Liver (tissue), 9 donors: ENCODE results near the gene RASGRP1. TPM values are rescaled to one million over a fixed set of nuclear protein-coding genes. Genes with fewer than 3 reads are reported as not detected.

Experiments used
- DNase-seq: peaks from one replicate; pipeline ENCODE4 v3.0.0-alpha.2; 2017; ENCODE audit warnings: low spot score
- H3K27ac ChIP-seq, 2 donors: one replicate each; pipeline ENCODE4 v1.7.0; 2013; ENCODE audit warnings: inconsistent platforms in 2 of 2, low read length in 2 of 2, control low read depth in 1 of 2, low read depth in 1 of 2, mild to moderate bottlenecking in 1 of 2
- H3K27me3 ChIP-seq, 4 donors: one replicate each; pipeline versions ENCODE4 v1.6.1 to v1.7.0; 2013; ENCODE audit warnings: low read length in 3 of 4, inconsistent platforms in 1 of 4, mild to moderate bottlenecking in 1 of 4, moderate library complexity in 1 of 4; ENCODE audit not compliant: control insufficient read depth in 4 of 4, insufficient read depth in 4 of 4
- H3K36me3 ChIP-seq, 4 donors: one replicate each; pipeline versions ENCODE4 v1.6.1 to v1.7.0; 2013; ENCODE audit warnings: low read length in 3 of 4, mild to moderate bottlenecking in 3 of 4, low read depth in 1 of 4, moderate library complexity in 1 of 4; ENCODE audit not compliant: control insufficient read depth in 4 of 4, insufficient read depth in 3 of 4
- H3K4me1 ChIP-seq, 4 donors: one replicate each; pipeline versions ENCODE4 v1.6.1 to v1.7.0; 2013; ENCODE audit warnings: low read length in 3 of 4, mild to moderate bottlenecking in 3 of 4, moderate library complexity in 1 of 4; ENCODE audit not compliant: control insufficient read depth in 4 of 4, insufficient read depth in 4 of 4
- H3K4me3 ChIP-seq, 3 donors: one replicate each; pipeline versions ENCODE4 v1.6.1 to v1.7.0; 2013; ENCODE audit warnings: low read length in 3 of 3, control low read depth in 1 of 3, low read depth in 1 of 3, mild to moderate bottlenecking in 1 of 3
- H3K9ac ChIP-seq, 2 donors: one replicate each; pipeline ENCODE4 v1.7.0; 2013; ENCODE audit warnings: low read length in 2 of 2, mild to moderate bottlenecking in 2 of 2, moderate library complexity in 2 of 2, control low read depth in 1 of 2, low read depth in 1 of 2
- H3K9me3 ChIP-seq, 4 donors: one replicate each; pipeline versions ENCODE4 v1.6.1 to v1.7.0; 2013; ENCODE audit warnings: low read length in 3 of 4; ENCODE audit not compliant: control insufficient read depth in 4 of 4
- ATF3 ChIP-seq: IDR thresholded peaks from 2 replicates; pipeline ENCODE4 v1.6.1; 2016; ENCODE audit warnings: antibody characterized with exemption
- CTCF ChIP-seq: fragments of 150-350 bp; IDR thresholded peaks from 2 replicates; pipeline ENCODE4 v1.5.1; 2017; ENCODE audit warnings: improper control_type of control experiment, low read depth, low read length; ENCODE audit not compliant: missing input control
- EGR1 ChIP-seq, 2 donors: IDR thresholded peaks; 2 replicates each; pipeline ENCODE4 v1.6.1; 2016 to 2018; ENCODE audit warnings: antibody characterized with exemption in 2 of 2, low read depth in 2 of 2
- FOXA1 ChIP-seq: IDR thresholded peaks from 2 replicates; pipeline ENCODE4 v1.6.1; 2016; ENCODE audit warnings: antibody characterized with exemption
- FOXA2 ChIP-seq: IDR thresholded peaks from 2 replicates; pipeline ENCODE4 v1.6.1; 2016; ENCODE audit warnings: antibody characterized with exemption
- HNF4A ChIP-seq, 2 donors: conservative IDR thresholded peaks; 2 replicates each; pipeline ENCODE4 v1.6.1; 2016; ENCODE audit warnings: antibody characterized with exemption in 2 of 2, mild to moderate bottlenecking in 2 of 2
- HNF4G ChIP-seq: IDR thresholded peaks from 2 replicates; pipeline ENCODE4 v1.6.1; 2016; ENCODE audit warnings: antibody characterized with exemption
- JUND ChIP-seq, 2 donors: IDR thresholded peaks; 2 replicates each; pipeline ENCODE4 v1.6.1; 2016; ENCODE audit warnings: antibody characterized with exemption in 2 of 2
- MAX ChIP-seq: IDR thresholded peaks from 2 replicates; pipeline ENCODE4 v1.6.1; 2016; ENCODE audit warnings: antibody characterized with exemption
- NR2F2 ChIP-seq: IDR thresholded peaks from 2 replicates; pipeline ENCODE4 v1.6.1; 2016; ENCODE audit warnings: antibody characterized with exemption
- RAD21 ChIP-seq, 2 donors: IDR thresholded peaks; 2 replicates each; pipeline ENCODE4 v1.6.1; 2016; ENCODE audit warnings: antibody characterized with exemption in 2 of 2, mild to moderate bottlenecking in 2 of 2
- REST ChIP-seq: IDR thresholded peaks from 2 replicates; pipeline ENCODE4 v1.6.1; 2016; ENCODE audit warnings: antibody characterized with exemption, mild to moderate bottlenecking
- RXRA ChIP-seq, 2 donors: IDR thresholded peaks; 2 replicates each; pipeline ENCODE4 v1.6.1; 2017 to 2018; ENCODE audit warnings: antibody characterized with exemption in 2 of 2, mild to moderate bottlenecking in 1 of 2
- SP1 ChIP-seq: IDR thresholded peaks from 2 replicates; pipeline ENCODE4 v1.6.1; 2018; ENCODE audit warnings: antibody characterized with exemption, mild to moderate bottlenecking
- TAF1 ChIP-seq: conservative IDR thresholded peaks from 2 replicates; pipeline ENCODE4 v1.6.1; 2016; ENCODE audit warnings: antibody characterized with exemption, mild to moderate bottlenecking
- YY1 ChIP-seq: IDR thresholded peaks from 2 replicates; pipeline ENCODE4 v1.6.1; 2016; ENCODE audit warnings: antibody characterized with exemption, mild to moderate bottlenecking
- ZBTB33 ChIP-seq: IDR thresholded peaks from 2 replicates; pipeline ENCODE4 v1.6.1; 2016; ENCODE audit warnings: antibody characterized with exemption
- WGBS: extraction: QIAGEN DNeasy Blood & Tissue Kit; methylation state at CpG from one replicate; pipeline ENCODE4 v1.1.7; 2013; 5-methylcytosine and 5-hydroxymethylcytosine counted together
- polyA plus RNA-seq, 2 donors: library from polyadenylated mRNA; stranded (reverse) in 1 of 2; unstranded in 1 of 2; fragments of 200-250 nt in 1 of 2; fragments of >200 nt in 1 of 2; fragmentation: Nextera tagmentation in 1 of 2; extraction: Ambion mirVana in 1 of 2; gene quantifications; one replicate each; pipeline versions ENCODE4 v1.2.1 to v1.2.3, GENCODE V29; 2013 to 2015
- total RNA-seq, 2 donors: library from RNA; depleted of rRNA; stranded (reverse); fragments of >200 nt; gene quantifications; one replicate each; pipeline ENCODE4 v1.2.3, GENCODE V29; 2014
- donor health status: healthy.
- donor health status: healthy.
- donor health status: healthy.
- donor health status: healthy.
- donor health status: healthy.

The RASGRP1 gene
- total and polyA plus RNA-seq, 4 donors, result 0.17 to 0.75 (median 0.47) TPM

- no peaks in the 10 kb centered on the region for H3K4me1 ChIP-seq
- TF ChIP-seq ATF3 (no peak), MAX (no peak), HNF4G (no peak), YY1 (no peak), RAD21 (IDR thresholded peaks at IDR 0.05) (no peak), NR2F2 (no peak), FOXA1 (no peak), EGR1 (IDR thresholded peaks at IDR 0.05; ENCODE audit: low read depth in 2 of 2) (no peak), JUND (IDR thresholded peaks at IDR 0.05) (no peak), FOXA2 (no peak), ZBTB33 (no peak), SP1 (no peak), REST (no peak), TAF1 (no peak), RXRA (IDR thresholded peaks at IDR 0.05) (no peak)
- H3K27me3 ChIP-seq, result peaks cover 0 to 2% (median 0%) of the 10 kb centered on the region in 4 donors
- no peaks in the 10 kb centered on the region for H3K9me3 ChIP-seq
- no peak overlapping the region for H3K4me3 ChIP-seq
- no peaks in the 10 kb centered on the region for H3K36me3 ChIP-seq
- no peak overlapping the region for H3K9ac ChIP-seq
- DNase-seq, result no peak
- WGBS, result 69% methylated on average over 1 of the region's 1 CpG
- no peak overlapping the region for H3K27ac ChIP-seq
Observed at GRCh38 chr15:38576261-38576660, 11.6 kb upstream of the RASGRP1 start.

GRCh38 chr15:38565287-38565670 lies 665 bp upstream of the RASGRP1 start:
- 45% methylated on average over 16 of the region's 16 CpGs for WGBS
- no peak overlapping the region for H3K27ac ChIP-seq
- H3K4me3 ChIP-seq, result no peak overlapping the region
- no peak for DNase-seq
- no peak overlapping the region for H3K9ac ChIP-seq
- peaks cover 0 to 17% (median 10%) of the 10 kb centered on the region in 4 donors for H3K4me1 ChIP-seq
- no peaks in the 10 kb centered on the region for H3K9me3 ChIP-seq
- H3K36me3 ChIP-seq, result no peaks in the 10 kb centered on the region
- H3K27me3 ChIP-seq, result peaks cover 0 to 6% (median 0%) of the 10 kb centered on the region in 4 donors
- no peak for TF ChIP-seq REST
- TF ChIP-seq FOXA1, result no peak
- TF ChIP-seq JUND (IDR thresholded peaks at IDR 0.05), result no peak
- no peak for TF ChIP-seq ZBTB33
- no peak for TF ChIP-seq HNF4A (conservative IDR thresholded peaks at IDR 0.05)
- TF ChIP-seq NR2F2, result no peak
- TF ChIP-seq RXRA (IDR thresholded peaks at IDR 0.05), result no peak
- no peak for TF ChIP-seq EGR1 (IDR thresholded peaks at IDR 0.05; ENCODE audit: low read depth in 2 of 2)
- no peak for TF ChIP-seq CTCF
- no peak for TF ChIP-seq RAD21 (IDR thresholded peaks at IDR 0.05)
- TF ChIP-seq HNF4G, result no peak
- no peak for TF ChIP-seq TAF1
- TF ChIP-seq YY1, result no peak
- TF ChIP-seq SP1, result no peak
- no peak for TF ChIP-seq ATF3
- no peak for TF ChIP-seq FOXA2
